ENCODE data around the gene NEURL3. TPM values are rescaled to one million over a fixed set of nuclear protein-coding genes. Genes with fewer than 3 reads are reported as not detected.

Gene NEURL3
- total RNA-seq, 1 experiment from 2014 or later, result 4.2 TPM

DNA sequence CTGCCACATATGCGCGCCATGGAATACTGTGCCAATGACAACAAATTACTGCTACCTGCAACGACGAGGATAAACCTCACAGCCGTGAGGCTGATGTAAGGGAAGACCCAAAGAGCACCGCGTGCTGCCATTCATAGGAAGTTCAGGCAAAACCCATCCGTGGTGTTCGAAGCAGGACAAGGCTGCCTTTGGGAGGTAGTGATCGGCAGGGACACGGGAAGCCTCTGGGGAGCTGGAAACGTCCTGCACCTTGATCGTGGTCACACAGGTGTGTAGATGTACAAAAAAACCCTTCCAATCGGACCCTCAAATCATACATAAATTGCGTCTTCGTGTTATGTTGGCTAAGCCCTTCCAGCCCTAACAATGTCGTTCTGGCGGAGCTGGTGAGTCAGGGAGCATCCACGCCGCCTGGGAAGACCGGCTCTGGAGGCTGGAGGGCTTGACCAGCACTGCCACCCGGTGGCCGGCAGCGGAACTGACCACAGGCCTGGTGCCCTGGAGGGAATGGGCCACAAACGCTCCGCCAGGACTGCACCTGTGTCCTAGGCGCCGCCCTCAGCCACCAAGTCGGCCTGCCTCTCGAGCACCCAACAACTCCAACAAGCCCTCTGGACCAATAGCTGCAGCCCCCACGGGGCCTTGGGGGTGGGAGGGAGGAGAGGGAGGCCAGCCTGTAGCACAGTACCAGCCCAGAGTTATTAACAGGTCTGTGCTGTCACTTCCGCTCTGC, 4.1 kb upstream of the NEURL3 start:
- H3K36me3 Mint-ChIP-seq (ENCODE audit: insufficient read depth, unreplicated experiment), result peaks cover 18% of the 10 kb centered on the region
- TF ChIP-seq, protein P1, sequence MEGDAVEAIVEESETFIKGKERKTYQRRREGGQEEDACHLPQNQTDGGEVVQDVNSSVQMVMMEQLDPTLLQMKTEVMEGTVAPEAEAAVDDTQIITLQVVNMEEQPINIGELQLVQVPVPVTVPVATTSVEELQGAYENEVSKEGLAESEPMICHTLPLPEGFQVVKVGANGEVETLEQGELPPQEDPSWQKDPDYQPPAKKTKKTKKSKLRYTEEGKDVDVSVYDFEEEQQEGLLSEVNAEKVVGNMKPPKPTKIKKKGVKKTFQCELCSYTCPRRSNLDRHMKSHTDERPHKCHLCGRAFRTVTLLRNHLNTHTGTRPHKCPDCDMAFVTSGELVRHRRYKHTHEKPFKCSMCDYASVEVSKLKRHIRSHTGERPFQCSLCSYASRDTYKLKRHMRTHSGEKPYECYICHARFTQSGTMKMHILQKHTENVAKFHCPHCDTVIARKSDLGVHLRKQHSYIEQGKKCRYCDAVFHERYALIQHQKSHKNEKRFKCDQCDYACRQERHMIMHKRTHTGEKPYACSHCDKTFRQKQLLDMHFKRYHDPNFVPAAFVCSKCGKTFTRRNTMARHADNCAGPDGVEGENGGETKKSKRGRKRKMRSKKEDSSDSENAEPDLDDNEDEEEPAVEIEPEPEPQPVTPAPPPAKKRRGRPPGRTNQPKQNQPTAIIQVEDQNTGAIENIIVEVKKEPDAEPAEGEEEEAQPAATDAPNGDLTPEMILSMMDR (IDR thresholded peaks at IDR 0.05; ENCODE audit: insufficient read depth in 1 of 2, low read depth in 1 of 2, low read length in 1 of 2, severe bottlenecking in 1 of 2, unreplicated experiment in 1 of 2), result peak; percentile 97 to 98
- intact Hi-C loops (cut with micrococcal nuclease; ENCODE audit: unreplicated experiment), result loop anchor here (1.0 to 5.0 kb wide), 5 partner anchors 28 to 242 kb away; partner anchors contain the start of genes ARID5A, CIAO1, SNRNP200 and TMEM127
- POLR2A ChIA-PET, result interaction anchor here (0.8 kb wide), 1 partner anchor 102 kb away, joined by 4 read pairs; no protein-coding TSS in a partner anchor
- H3K4me3 Mint-ChIP-seq (ENCODE audit: unreplicated experiment), result peak overlapping the region; percentile 45
- H3K27me3 Mint-ChIP-seq (ENCODE audit: insufficient read depth, unreplicated experiment), result peaks cover 3% of the 10 kb centered on the region
- no peaks in the 10 kb centered on the region for H3K9me3 Mint-ChIP-seq (ENCODE audit: unreplicated experiment)
- BruUV-seq (replicated peaks), result no TSS peak
- Histone ChIP-seq H3K27me3 (replicated peaks; ENCODE audit: control insufficient read depth, insufficient read depth, low read length) (no peaks in the 10 kb centered on the region), H3K36me3 (ENCODE audit: control insufficient read depth, insufficient read depth, low read length) (no peaks in the 10 kb centered on the region), H3K9me3 (no peaks in the 10 kb centered on the region), H3K4me1 (peaks cover 35% of the 10 kb centered on the region), H3K4me3 (ENCODE audit: low read depth, low read length) (no peak overlapping the region)
- peaks cover 21% of the 10 kb centered on the region for H3K4me1 Mint-ChIP-seq (ENCODE audit: low read depth, unreplicated experiment)
- peak overlapping the region; percentile 61 for H3K27ac Mint-ChIP-seq (ENCODE audit: unreplicated experiment)
- peak; percentile 88 to 94 for DNase-seq
- CTCF ChIA-PET, result interaction anchor here (0.5 to 2.9 kb wide), 10 partner anchors 14 to 236 kb away, joined by 3 to 113 read pairs (median 4); no protein-coding TSS in a partner anchor

DNA sequence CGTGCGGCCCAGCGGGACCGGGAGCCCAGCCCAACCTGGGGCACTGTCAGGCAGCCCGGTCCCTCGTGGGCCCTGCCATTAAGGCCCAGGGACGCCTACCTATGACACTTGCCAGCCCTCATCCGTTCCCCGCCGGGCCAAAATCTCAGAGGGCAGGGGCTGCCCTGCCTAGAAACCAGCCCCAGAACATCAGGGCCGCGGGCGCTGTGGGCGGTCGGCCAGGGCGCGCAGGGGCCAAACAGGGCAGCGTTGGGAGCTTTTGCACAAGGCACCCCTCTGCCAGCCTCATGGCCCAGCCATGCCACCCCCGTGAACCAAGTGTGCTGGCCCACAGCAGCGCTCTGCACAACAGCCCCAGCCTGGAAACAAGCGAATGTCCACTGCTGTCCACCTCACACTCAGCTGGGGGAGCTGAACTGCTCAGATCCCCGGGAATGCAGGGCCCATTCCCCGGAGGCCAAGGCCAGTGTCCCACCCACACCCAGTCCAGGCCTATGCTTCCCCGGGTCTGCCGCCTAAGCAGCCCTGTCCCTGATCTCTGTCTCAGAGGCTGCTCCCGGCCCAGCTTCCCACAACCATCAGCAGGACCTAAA, 3.5 kb upstream of the NEURL3 start:
- Mint-ChIP-seq H3K9me3 (ENCODE audit: unreplicated experiment) (no peaks in the 10 kb centered on the region), H3K27ac (ENCODE audit: unreplicated experiment) (no peak overlapping the region), H3K4me1 (ENCODE audit: low read depth, unreplicated experiment) (peaks cover 21% of the 10 kb centered on the region), H3K36me3 (ENCODE audit: insufficient read depth, unreplicated experiment) (peaks cover 18% of the 10 kb centered on the region), H3K4me3 (ENCODE audit: unreplicated experiment) (no peak overlapping the region), H3K27me3 (ENCODE audit: insufficient read depth, unreplicated experiment) (peaks cover 3% of the 10 kb centered on the region)
- CTCF ChIA-PET, result interaction anchor here (0.5 to 2.9 kb wide), 7 partner anchors 13 to 105 kb away, joined by 3 to 113 read pairs (median 5); no protein-coding TSS in a partner anchor
- Histone ChIP-seq H3K36me3 (ENCODE audit: control insufficient read depth, insufficient read depth, low read length) (no peaks in the 10 kb centered on the region), H3K27me3 (replicated peaks; ENCODE audit: control insufficient read depth, insufficient read depth, low read length) (no peaks in the 10 kb centered on the region), H3K4me1 (peaks cover 42% of the 10 kb centered on the region), H3K9me3 (no peaks in the 10 kb centered on the region), H3K4me3 (ENCODE audit: low read depth, low read length) (no peak overlapping the region)
- TF ChIP-seq, protein P1 (IDR thresholded peaks at IDR 0.05; ENCODE audit: insufficient read depth in 1 of 2, low read depth in 1 of 2, low read length in 1 of 2, severe bottlenecking in 1 of 2, unreplicated experiment in 1 of 2), result no peak
- no peak for DNase-seq
- intact Hi-C loops (cut with micrococcal nuclease; ENCODE audit: unreplicated experiment), result loop anchor here (1.0 to 5.0 kb wide), 5 partner anchors 28 to 241 kb away; partner anchors contain the start of genes ARID5A, CIAO1, SNRNP200 and TMEM127
- POLR2A ChIA-PET, result interaction anchor here (0.5 to 0.8 kb wide), 2 partner anchors 101 to 283 kb away, joined by 3 to 4 read pairs; no protein-coding TSS in a partner anchor
- no TSS peak for BruUV-seq (replicated peaks)

DNA sequence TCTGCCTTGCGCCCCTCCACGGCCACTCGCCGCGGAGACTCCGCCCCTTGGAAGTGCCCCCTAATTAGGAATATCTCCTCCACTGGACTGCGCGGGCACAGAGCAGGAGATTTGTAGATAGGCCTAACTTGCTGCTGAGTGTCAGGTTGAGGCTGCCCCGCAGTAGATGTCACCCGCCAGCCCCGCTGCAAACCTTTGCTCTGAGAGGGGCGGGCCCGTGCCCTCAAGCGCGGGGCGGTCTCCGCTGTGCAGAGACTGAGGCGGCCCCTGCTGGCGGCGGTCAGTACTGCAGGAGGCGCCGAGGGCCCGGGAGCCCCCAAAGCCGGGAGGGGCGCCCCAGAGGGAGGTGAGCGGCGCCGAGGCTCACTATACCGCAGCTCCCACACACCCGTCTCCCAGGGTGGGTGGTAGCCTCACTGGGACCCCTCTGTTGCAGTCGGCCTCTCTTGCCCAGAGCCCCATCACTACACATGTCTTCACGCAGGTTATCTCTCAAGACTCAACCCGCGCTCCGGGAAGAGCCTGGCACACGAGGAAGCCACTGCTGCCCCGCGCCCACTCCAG, 2.9 kb upstream of the NEURL3 start:
- no peaks in the 10 kb centered on the region for H3K27me3 ChIP-seq (replicated peaks; ENCODE audit: control insufficient read depth, insufficient read depth, low read length)
- no peak overlapping the region for H3K27ac Mint-ChIP-seq (ENCODE audit: unreplicated experiment)
- no peaks in the 10 kb centered on the region for H3K36me3 ChIP-seq (ENCODE audit: control insufficient read depth, insufficient read depth, low read length)
- TF ChIP-seq, protein P1 (IDR thresholded peaks at IDR 0.05; ENCODE audit: insufficient read depth in 1 of 2, low read depth in 1 of 2, low read length in 1 of 2, severe bottlenecking in 1 of 2, unreplicated experiment in 1 of 2), result peak; percentile 38 to 85
- H3K9me3 Mint-ChIP-seq (ENCODE audit: unreplicated experiment), result no peaks in the 10 kb centered on the region
- H3K4me1 Mint-ChIP-seq (ENCODE audit: low read depth, unreplicated experiment), result peaks cover 21% of the 10 kb centered on the region
- DNase-seq, result no peak
- no peak overlapping the region for H3K4me3 ChIP-seq (ENCODE audit: low read depth, low read length)
- H3K27me3 Mint-ChIP-seq (ENCODE audit: insufficient read depth, unreplicated experiment), result peaks cover 3% of the 10 kb centered on the region
- H3K36me3 Mint-ChIP-seq (ENCODE audit: insufficient read depth, unreplicated experiment), result peaks cover 18% of the 10 kb centered on the region
- ChIA-PET POLR2A (no interaction called here), CTCF (no interaction called here)
- intact Hi-C loops (cut with micrococcal nuclease; ENCODE audit: unreplicated experiment), result loop anchor here (2.0 to 5.0 kb wide), 2 partner anchors 29 to 241 kb away; partner anchors contain the start of genes ARID5A, CIAO1 and TMEM127
- H3K4me3 Mint-ChIP-seq (ENCODE audit: unreplicated experiment), result no peak overlapping the region
- peaks cover 45% of the 10 kb centered on the region for H3K4me1 ChIP-seq
- no TSS peak for BruUV-seq (replicated peaks)
- no peaks in the 10 kb centered on the region for H3K9me3 ChIP-seq
